LHCN-M2 (cell line): ENCODE results near the gene AMFR. TPM values are rescaled to one million over a fixed set of nuclear protein-coding genes. Genes with fewer than 3 reads are reported as not detected.

Experiments
- total RNA-seq: library from RNA; depleted of rRNA; stranded (reverse); fragments of >200 nt; gene quantifications from 2 replicates; pipeline ENCODE4 v1.2.3, GENCODE V29; 2014; rRNA removed

The AMFR gene
- total RNA-seq, 1 experiment from 2014 or later, result 134 TPM

Other genes starting within 250 kb of the AMFR start
- gene GNAO1, start 234.1 kb downstream of the AMFR start, total RNA-seq, result under 0.01 TPM in 1 of 2 replicates, not detected in the other
- gene NUDT21, start 25.8 kb upstream of the AMFR start, total RNA-seq, result 78.5 and 86.0 TPM in 2 replicates
- 101 and 127 TPM in 2 replicates for gene OGFOD1, start 26.0 kb upstream of the AMFR start, total RNA-seq
- 27.1 and 37.1 TPM in 2 replicates for gene BBS2, start 94.5 kb upstream of the AMFR start, total RNA-seq
- not detected in 2 replicates for gene MT4, start 139.5 kb upstream of the AMFR start, total RNA-seq
- not detected in 2 replicates for gene MT3, start 164.0 kb upstream of the AMFR start, total RNA-seq
- 632 and 1,404 TPM in 2 replicates for gene MT2A, start 183.0 kb upstream of the AMFR start, total RNA-seq
- gene MT1E, start 200.2 kb upstream of the AMFR start, total RNA-seq, result 712 and 733 TPM in 2 replicates
- 2.2 and 4.2 TPM in 2 replicates for gene MT1M, start 207.1 kb upstream of the AMFR start, total RNA-seq
- gene MT1A, start 213.1 kb upstream of the AMFR start, total RNA-seq, result 2.4 and 4.2 TPM in 2 replicates
- not detected in 2 replicates for gene MT1B, start 226.3 kb upstream of the AMFR start, total RNA-seq
- gene MT1F, start 232.4 kb upstream of the AMFR start, total RNA-seq, result not detected in 2 replicates
- gene MT1G, start 242.5 kb upstream of the AMFR start, total RNA-seq, result 1.9 TPM in 1 of 2 replicates, not detected in the other
- gene MT1H, start 244.3 kb upstream of the AMFR start, total RNA-seq, result not detected in 2 replicates